Esophagus squamous epithelium (tissue), 4 donors: ENCODE measurements around the gene MPO.

Experiments
- CTCF ChIP-seq, 6 experiments: fragments of 450-650 bp in 4 of 6; fragments of 200-600 bp in 2 of 6; sonication (generic) in 2 of 6; IDR thresholded peaks; one replicate each; pipeline ENCODE4 v1.5.1; 2016 to 2019; ENCODE audit warnings: antibody characterized with exemption in 6 of 6, mild to moderate bottlenecking in 4 of 6, moderate library complexity in 4 of 6
- POLR2A ChIP-seq, 4 donors: fragments of 450-650 bp; IDR thresholded peaks; one replicate each; pipeline ENCODE4 v1.6.1; 2017; ENCODE audit warnings: antibody characterized with exemption in 4 of 4, mild to moderate bottlenecking in 4 of 4, moderate library complexity in 3 of 4

- TF ChIP-seq CTCF (IDR thresholded peaks at IDR 0.05) (no peak), POLR2A (IDR thresholded peaks at IDR 0.05) (no peak)
These were observed 11.0 kb downstream of the MPO start for GRCh38 chr17:58269557-58270291.
